Measurements from ENCODE around the gene DOCK1. TPM values are rescaled to one million over a fixed set of nuclear protein-coding genes. Genes with fewer than 3 reads are reported as not detected.

Gene DOCK1
- total RNA-seq, 4 donors from 2014 or later: 4.3 to 6.0 (median 4.8) TPM

DNA sequence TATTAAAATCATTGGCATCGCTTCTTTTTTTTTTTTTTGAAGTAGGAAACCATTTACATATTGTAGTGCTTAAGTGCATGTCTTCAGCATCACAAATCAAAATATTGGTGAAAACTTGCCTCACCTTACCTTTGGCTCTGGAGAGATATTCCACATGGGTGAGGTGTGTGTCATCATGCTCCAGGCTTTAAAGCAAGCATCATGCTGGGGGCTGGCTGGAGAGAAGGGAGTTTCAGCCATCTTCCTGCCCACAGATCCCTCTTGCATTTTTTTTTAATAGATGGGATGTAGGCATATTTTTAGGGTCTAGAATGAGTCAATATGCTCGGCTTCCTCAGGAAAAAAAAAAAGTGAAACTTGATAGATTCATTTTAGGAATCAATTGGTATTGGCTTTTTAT is 293.5 kb downstream of the DOCK1 start:
- TF ChIP-seq, protein P1, sequence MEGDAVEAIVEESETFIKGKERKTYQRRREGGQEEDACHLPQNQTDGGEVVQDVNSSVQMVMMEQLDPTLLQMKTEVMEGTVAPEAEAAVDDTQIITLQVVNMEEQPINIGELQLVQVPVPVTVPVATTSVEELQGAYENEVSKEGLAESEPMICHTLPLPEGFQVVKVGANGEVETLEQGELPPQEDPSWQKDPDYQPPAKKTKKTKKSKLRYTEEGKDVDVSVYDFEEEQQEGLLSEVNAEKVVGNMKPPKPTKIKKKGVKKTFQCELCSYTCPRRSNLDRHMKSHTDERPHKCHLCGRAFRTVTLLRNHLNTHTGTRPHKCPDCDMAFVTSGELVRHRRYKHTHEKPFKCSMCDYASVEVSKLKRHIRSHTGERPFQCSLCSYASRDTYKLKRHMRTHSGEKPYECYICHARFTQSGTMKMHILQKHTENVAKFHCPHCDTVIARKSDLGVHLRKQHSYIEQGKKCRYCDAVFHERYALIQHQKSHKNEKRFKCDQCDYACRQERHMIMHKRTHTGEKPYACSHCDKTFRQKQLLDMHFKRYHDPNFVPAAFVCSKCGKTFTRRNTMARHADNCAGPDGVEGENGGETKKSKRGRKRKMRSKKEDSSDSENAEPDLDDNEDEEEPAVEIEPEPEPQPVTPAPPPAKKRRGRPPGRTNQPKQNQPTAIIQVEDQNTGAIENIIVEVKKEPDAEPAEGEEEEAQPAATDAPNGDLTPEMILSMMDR (IDR thresholded peaks at IDR 0.05 in 4 of 5, conservative IDR thresholded peaks at IDR 0.05 in 1 of 5): no peak
- no peak for TF ChIP-seq POLR2A (IDR thresholded peaks at IDR 0.05)
- in situ Hi-C loops (cut with MboI; ENCODE audit: low sequenced_read_pairs in 4 of 4) (no loop called here), intact Hi-C loops (cut with DNase I; ENCODE audit: low total_unique reads) (no loop called here)
- Histone ChIP-seq H3K4me1 (no peaks in the 10 kb centered on the region), H3K9me3 (no peaks in the 10 kb centered on the region), H3K36me3 (no peaks in the 10 kb centered on the region), H3K27me3 (peaks cover 0 to 8% (median 0%) of the 10 kb centered on the region in 3 donors), H3K4me3 (no peak overlapping the region), H3K27ac (no peak overlapping the region)
- DNase-seq (no peak), ATAC-seq (no peak)

DNA sequence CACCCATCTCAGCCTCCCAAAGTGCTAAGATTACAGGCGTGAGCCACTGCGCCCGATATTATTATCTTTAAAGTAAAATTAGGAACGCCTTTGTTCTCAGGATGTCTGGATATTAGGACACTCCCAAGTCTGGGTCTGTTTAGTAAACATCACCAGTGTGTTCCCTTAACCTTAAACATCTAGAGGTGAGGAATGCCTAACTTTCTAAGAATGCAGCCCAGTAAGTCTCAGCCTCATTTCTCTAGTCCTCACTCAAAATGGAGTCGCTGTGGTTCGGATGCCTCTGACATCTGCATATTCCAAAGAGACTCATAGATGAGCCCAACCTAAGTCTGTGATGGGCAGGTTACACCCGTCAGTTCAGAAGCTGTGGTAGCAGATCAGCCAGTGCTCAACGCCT is 295.4 kb downstream of the DOCK1 start:
- intact Hi-C loops (cut with DNase I; ENCODE audit: low total_unique reads) (no loop called here), in situ Hi-C loops (cut with MboI; ENCODE audit: low sequenced_read_pairs in 4 of 4) (no loop called here)
- TF ChIP-seq, protein P1 (IDR thresholded peaks at IDR 0.05 in 4 of 5, conservative IDR thresholded peaks at IDR 0.05 in 1 of 5): no peak
- no peak for TF ChIP-seq POLR2A (IDR thresholded peaks at IDR 0.05)
- no peak for ATAC-seq
- H3K4me1 ChIP-seq: no peaks in the 10 kb centered on the region
- H3K4me3 ChIP-seq: no peak overlapping the region
- H3K36me3 ChIP-seq: no peaks in the 10 kb centered on the region
- no peaks in the 10 kb centered on the region for H3K9me3 ChIP-seq
- peaks cover 0 to 4% (median 0%) of the 10 kb centered on the region in 3 donors for H3K27me3 ChIP-seq
- DNase-seq: no peak
- H3K27ac ChIP-seq: no peak overlapping the region

DNA sequence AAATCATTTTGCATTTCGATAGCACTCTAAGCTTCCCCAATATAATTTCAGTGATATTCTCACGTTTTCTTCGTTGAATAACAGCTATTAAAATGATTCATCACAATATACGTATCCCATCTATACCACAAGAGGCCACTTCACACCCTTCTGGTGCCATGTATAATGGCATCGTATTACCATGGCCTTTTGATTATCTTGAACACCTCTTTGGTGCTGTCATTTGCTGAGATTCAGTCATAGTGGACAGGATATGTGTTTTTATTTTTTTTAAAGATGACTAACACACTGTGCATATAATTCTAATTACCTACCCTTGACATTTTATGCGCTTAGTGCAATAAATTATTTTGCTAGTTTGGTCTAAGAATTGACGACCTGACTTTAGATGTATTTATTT is 297.8 kb downstream of the DOCK1 start:
- Histone ChIP-seq H3K27ac (no peak overlapping the region), H3K4me3 (no peak overlapping the region), H3K9me3 (no peaks in the 10 kb centered on the region), H3K4me1 (no peaks in the 10 kb centered on the region), H3K27me3 (no peaks in the 10 kb centered on the region), H3K36me3 (no peaks in the 10 kb centered on the region)
- TF ChIP-seq, protein P1 (IDR thresholded peaks at IDR 0.05 in 4 of 5, conservative IDR thresholded peaks at IDR 0.05 in 1 of 5): no peak
- TF ChIP-seq POLR2A (IDR thresholded peaks at IDR 0.05): no peak
- ATAC-seq (no peak), DNase-seq (no peak)
- in situ Hi-C loops (cut with MboI; ENCODE audit: low sequenced_read_pairs in 4 of 4) (no loop called here), intact Hi-C loops (cut with DNase I; ENCODE audit: low total_unique reads) (no loop called here)

DNA sequence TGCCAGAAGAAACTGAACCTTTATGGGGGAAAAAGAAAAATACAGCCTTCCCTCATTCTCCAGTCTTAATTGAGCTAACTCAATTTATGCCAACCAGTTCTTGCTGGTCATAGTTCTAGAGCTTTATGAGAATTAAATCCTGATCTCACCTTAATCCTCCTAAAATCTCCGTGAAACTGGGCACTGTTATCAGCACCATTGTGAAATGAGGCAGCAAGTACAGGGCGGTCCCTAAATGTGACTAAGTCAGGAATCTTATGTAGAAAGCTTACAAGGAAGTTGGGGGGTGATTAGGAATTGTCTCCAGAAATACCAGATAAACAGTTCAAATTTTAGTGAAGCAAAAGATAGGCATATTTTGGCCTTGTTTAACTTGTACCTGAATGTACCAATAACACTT is 301.9 kb downstream of the DOCK1 start:
- H3K4me3 ChIP-seq: no peak overlapping the region
- no peak for TF ChIP-seq POLR2A (IDR thresholded peaks at IDR 0.05)
- no peak overlapping the region for H3K27ac ChIP-seq
- no peaks in the 10 kb centered on the region for H3K27me3 ChIP-seq
- H3K4me1 ChIP-seq: no peaks in the 10 kb centered on the region
- no peaks in the 10 kb centered on the region for H3K36me3 ChIP-seq
- H3K9me3 ChIP-seq: no peaks in the 10 kb centered on the region
- intact Hi-C loops (cut with DNase I; ENCODE audit: low total_unique reads): no loop called here
- DNase-seq (no peak), ATAC-seq (no peak)
- in situ Hi-C loops (cut with MboI; ENCODE audit: low sequenced_read_pairs in 4 of 4): no loop called here

DNA sequence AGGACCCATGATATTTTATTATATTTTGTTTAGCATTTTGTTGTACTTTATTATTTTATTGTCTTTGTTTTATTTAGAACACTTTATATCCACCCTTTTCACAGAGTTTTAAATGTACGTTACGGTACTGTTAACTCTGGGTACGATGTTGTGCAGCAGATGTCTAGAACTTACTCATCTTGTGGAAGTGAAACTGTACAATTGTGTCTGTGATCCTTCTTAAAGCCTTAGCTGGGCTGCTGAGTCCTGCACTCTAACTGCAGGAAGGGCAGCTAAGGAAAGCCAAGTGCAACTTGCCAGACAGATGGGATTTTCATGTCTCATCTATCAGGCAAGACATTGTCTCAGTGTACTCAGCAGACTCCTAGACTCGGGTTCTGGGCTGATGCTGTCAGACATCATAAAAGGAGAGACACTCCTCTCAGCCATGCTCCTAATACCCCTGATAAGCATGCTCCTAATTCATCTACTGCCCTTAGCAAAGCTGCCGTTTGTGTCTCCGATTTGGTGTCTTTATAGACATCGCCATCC is 305.8 kb downstream of the DOCK1 start:
- no peak for ATAC-seq
- DNase-seq: no peak
- TF ChIP-seq, protein P1 (IDR thresholded peaks at IDR 0.05 in 4 of 5, conservative IDR thresholded peaks at IDR 0.05 in 1 of 5): no peak
- TF ChIP-seq POLR2A (IDR thresholded peaks at IDR 0.05): no peak

More for the DNA sequence above, 305.8 kb downstream of the DOCK1 start:
- Histone ChIP-seq H3K4me1 (no peaks in the 10 kb centered on the region), H3K27ac (no peak overlapping the region), H3K36me3 (no peaks in the 10 kb centered on the region), H3K27me3 (no peaks in the 10 kb centered on the region), H3K4me3 (no peak overlapping the region), H3K9me3 (no peaks in the 10 kb centered on the region)
- in situ Hi-C loops (cut with MboI; ENCODE audit: low sequenced_read_pairs in 4 of 4) (no loop called here), intact Hi-C loops (cut with DNase I; ENCODE audit: low total_unique reads) (no loop called here)

Data from gastrocnemius medialis (tissue), 4 donors.